ENCODE data around the gene LSR. TPM values are rescaled to one million over a fixed set of nuclear protein-coding genes. Genes with fewer than 3 reads are reported as not detected.

Gene LSR
- total RNA-seq, 1 experiment from 2014 or later = 0.69 TPM

DNA sequence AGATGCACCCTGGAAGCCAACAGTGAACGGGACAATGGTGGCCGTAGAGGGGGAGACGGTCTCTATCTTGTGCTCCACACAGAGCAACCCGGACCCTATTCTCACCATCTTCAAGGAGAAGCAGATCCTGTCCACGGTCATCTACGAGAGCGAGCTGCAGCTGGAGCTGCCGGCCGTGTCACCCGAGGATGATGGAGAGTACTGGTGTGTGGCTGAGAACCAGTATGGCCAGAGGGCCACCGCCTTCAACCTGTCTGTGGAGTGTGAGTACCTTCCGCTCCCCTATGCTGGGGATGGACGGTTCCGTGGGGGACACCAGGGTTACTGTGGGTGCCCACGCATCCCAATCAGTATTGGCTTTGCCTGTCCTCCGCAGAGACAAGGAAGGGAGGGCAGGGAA lies 53.6 kb downstream of the LSR start:
- no peak for DNase-seq (ENCODE audit: low spot score)

DNA sequence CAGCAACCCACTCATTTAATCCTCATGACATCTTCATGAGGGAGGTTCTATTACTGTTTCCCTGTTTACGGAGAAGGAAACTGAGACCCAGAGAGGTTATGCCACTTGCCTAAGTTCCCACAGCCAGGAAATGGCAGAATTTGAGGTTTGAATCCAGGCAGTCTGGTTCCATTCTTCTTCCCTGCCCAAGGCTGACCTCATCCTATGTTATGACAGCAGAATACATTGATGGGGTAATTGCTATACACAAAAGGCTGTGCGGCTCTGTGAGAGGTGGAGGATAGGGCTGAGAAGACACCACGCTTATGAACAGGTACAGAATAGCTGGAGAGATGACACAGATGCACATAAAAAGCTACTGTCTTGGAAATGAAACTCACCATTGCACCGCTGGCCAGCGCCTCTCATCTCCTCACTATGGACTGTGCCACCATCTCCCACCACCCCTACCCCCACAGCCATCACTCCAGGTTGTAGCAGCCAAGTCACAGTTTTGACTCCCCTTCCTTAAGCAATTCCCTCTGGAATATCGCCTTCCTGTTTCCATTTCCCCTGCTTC lies 54.6 kb downstream of the LSR start:
- DNase-seq (ENCODE audit: low spot score) = no peak

DNA sequence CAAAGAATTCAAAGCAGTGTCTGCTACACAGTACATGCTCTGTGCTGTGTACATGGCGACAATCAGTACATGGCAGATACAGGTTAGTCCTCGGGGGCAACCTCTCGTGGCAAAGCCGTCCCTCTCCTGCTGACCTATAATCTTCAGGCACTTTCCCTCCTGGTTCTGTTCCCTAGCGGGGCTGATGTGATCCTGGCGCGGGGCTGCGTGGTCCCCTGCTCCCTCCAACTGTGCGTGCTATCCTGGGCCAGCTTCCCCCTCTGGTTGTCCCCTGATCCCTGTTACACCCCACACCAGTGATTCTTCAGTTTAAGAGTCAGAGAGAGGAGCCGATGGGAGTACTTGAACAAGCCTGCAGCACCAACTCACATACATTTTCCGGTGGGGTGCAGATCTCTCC lies 55.2 kb downstream of the LSR start:
- no peak for DNase-seq (ENCODE audit: low spot score)

DNA sequence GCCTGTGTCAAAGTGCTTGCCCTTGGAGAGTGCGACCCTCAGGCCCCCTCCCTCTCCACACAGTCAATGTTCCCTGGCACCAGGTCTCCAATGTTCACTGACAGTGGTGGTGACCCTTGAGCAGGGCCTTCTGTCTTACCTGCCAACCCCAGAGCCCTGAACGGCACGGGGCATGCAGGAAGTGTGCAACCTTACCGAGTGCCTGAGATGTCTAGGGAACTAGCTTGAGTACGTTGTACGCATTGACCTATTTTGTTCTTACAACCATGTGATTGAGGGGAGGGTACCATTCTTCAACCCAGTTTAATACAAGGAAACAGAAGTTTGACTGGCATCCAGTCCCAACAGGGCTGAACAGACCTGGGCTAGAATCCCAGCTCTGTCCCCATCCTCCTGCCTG lies 56.4 kb downstream of the LSR start:
- DNase-seq (ENCODE audit: low spot score) = no peak

DNA sequence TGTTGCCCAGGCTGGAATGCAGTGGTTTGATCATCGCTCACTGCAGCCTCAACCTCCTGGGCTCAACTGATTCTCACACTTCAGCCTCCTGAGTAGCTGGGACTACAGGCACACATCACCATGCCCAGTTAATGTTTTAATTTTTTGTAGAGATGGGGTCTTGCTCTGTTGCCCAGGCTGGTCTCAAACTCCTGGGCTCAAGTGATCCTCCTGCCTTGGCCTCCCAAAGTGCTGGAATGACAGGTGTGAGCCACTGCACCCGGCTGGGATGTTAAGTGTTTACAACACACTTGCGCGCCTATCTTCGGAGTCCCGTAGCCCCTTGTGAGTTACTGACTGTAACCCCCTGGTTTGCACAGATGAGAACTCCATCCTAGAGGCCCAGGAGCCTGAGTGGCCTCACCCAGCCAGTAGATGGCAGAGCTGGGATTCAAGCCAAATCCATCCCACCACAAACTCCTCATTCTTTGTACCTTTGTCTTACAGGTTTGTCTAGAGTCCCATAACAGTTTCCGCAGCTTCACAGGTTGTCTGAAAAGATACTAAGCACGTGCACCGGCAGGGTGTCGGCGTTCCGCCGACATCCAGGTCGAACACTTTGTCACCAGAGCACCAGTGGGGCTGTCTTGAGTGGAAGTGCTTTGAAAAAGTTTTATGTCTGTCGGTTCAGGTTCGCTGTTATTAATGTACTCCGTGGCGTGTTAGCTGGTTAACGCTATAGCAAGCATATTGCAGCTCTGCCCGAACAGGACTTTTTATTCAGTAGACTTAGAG lies 57.9 kb downstream of the LSR start:
- DNase-seq (ENCODE audit: low spot score) = peak; percentile 28

DNA sequence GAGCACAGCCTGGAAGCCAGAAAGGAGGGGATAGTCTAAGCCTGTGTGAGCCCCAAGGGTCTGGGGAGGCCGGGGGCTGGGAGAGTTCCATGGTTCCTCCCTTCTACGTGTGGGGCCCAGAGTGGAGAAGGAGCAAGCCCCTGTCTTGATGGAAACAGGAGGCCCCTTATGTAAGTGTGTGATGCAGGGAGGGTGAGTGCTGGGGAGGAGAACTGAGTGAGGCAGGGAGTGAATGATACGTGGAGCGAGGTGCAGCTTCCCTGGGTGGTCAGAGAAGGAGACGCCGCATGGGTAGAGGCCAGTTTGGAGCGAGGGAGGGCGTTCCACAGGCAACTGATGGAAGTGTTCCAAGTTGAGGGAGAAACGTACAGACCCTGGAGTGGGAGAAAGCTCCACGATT lies 59.1 kb downstream of the LSR start:
- no peak for DNase-seq (ENCODE audit: low spot score)

DNA sequence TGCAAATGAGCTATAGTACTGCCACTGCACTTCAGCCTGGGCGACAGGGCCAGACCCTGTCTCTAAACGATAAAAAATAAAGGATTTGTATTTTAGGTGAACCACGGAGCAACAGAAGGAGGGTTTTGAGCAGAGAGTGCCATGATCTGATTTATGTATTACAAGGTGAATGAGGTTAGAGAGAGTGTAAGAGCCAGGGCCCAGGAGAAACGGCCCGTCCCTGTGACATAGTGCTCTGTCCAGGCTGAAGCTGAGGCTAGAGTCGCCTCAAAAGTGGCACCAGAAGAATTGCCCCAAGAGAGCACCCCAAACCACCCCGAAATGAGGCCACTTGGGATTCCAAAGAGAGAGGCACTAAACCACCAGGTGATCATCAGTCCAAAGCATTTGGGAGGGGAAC lies 60.1 kb downstream of the LSR start:
- DNase-seq (ENCODE audit: low spot score) = no peak

DNA sequence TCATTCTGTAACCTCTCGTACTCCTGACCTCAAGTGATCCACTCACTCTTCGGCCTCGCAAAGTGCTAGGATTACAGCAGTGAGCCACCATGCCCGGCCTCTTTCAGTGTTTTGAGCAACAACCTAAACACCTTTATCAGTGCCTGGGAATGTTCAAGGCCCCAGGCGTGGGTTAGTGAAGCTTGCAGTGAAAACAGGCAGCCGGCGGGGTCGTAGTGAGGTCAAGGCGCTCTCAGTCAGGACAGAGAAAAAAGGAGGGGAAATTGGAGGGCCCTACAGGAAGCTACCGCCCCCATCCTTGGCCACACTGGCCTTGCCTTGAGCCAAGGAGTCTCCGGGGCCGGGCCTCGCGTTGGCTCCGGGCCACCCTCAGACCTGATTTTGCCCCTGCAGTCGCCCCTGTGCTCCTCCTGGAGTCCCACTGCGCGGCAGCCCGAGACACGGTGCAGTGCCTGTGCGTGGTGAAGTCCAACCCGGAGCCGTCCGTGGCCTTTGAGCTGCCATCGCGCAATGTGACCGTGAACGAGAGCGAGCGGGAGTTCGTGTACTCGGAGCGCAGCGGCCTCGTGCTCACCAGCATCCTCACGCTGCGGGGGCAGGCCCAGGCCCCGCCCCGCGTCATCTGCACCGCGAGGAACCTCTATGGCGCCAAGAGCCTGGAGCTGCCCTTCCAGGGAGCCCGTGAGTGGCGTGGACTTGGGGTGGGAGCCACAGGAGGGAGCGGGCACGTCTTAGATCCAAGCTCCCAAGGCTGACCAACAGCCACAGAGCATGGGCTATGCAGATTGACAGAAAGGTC lies 60.9 kb downstream of the LSR start:
- DNase-seq (ENCODE audit: low spot score) = no peak

DNA sequence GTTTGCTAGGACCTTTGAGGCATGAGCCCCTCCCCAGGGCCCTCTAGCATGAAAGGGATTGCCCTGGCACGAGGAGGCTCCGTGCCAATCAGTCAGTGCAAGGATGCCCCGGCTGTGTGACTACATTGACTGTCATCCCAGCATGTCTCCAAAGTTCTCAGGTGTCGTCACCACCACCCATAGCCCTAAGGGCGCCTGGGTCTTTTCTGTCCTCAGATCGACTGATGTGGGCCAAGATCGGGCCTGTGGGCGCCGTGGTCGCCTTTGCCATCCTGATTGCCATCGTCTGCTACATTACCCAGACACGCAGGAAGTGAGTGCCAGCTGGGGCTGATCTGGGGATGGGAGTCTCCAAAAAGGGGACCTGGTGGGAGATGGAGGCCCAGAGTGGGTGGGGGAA lies 61.5 kb downstream of the LSR start:
- no peak for DNase-seq (ENCODE audit: low spot score)

DNA sequence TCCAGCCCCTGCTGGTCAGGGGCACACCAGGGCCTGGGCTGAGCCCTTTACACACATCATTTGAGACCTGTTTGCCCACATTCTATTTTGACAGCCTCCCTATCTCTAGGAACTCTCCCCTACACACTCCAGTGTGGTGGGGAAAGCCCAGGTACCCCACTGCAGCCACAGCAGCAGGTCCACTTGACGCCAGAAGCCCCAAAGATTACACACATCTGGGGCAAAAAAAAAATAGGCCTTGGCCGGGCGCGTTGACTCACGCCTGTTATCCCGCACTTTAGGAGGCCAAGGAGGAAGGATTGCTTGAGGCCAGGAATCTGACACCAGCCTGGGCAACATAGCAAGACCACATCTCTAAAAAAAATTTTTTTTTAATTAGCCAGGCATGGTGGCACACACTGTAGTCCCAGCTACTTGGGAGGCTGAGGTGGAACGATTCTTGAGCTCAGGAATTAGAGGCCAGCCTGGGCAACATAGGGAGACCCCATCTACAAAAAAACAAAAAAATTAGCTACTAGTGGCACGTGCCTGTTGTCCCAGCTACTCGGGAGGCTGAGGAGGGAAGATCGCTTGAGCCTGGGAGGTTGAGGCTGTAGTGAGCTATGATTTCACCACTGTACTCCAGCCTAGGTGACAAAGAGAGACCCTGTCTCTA lies 62.1 kb downstream of the LSR start:
- no peak for DNase-seq (ENCODE audit: low spot score)

DNA sequence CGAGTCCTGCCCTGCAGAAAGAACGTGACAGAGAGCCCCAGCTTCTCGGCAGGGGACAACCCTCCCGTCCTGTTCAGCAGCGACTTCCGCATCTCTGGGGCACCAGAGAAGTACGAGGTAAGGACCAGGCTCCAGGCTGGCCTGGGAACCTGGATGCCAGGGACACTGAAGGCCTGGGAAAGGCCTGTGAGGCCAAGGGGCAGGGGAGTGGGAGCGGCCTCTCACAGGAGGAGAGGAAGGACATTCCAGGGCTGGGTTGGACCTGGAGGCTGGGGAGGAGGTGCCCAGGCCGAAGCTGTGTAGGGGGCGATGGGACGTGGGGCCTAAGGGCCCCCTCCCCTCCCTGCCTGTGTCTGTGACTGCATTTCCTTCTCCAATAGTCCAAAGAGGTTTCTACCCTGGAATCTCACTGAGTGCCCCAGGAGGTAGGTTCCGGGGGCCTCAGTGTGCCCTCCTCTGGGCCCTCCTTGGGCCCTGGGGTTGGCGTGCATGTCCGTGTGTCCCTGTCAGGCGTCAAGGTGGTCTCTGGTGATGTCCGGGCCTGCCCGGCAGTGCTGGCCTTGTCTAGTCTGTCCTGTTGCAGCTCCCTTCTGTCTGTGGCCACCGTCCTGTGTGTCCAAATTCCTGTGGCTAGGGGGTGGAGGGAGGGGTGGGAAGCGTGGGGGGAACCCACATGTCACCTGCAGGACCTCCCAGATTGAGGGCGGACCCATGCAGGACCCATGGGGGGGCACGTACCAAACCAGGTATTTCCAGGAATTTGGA lies 63.3 kb downstream of the LSR start:
- DNase-seq (ENCODE audit: low spot score) = no peak

DNA sequence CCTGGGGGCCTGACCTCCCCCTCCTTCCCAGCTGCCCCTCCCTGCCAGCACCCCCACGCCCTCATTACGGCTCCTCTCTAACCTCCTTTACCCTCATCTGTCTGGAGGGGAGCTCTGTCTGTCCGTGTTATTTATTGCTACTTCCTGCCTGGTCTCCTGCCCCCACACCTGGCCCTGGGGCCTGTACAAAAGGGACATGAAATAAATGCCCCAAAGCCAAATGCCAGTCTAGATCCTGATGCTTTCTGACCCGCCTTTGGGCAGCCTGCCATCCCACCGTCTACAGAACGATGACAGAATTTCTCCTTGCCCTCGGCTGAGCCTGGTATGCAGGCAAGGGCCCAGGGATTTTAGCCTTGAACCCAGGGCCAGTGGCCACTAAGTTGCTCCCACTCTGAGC lies 64.8 kb downstream of the LSR start:
- peak; percentile 62 for DNase-seq (ENCODE audit: low spot score)

DNA sequence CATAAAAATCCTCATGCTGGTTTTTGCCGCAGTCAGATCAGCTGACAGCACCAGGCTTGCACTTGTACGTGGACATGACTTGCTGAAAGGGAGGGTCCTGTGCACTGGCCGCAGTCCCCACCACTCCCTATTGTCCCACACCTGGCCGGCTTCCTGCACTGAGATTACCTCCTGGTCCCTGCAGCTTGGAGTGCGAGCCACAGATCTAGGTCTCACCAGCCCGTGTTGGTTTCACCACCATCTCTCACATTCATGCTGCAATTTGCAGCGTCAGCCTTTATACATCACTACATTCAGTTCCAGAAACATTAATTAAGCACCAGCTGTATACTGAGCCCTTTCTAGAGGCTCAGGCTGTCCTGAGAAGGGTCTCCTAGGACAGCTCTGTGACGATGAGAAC lies 65.2 kb downstream of the LSR start:
- no peak for DNase-seq (ENCODE audit: low spot score)

DNA sequence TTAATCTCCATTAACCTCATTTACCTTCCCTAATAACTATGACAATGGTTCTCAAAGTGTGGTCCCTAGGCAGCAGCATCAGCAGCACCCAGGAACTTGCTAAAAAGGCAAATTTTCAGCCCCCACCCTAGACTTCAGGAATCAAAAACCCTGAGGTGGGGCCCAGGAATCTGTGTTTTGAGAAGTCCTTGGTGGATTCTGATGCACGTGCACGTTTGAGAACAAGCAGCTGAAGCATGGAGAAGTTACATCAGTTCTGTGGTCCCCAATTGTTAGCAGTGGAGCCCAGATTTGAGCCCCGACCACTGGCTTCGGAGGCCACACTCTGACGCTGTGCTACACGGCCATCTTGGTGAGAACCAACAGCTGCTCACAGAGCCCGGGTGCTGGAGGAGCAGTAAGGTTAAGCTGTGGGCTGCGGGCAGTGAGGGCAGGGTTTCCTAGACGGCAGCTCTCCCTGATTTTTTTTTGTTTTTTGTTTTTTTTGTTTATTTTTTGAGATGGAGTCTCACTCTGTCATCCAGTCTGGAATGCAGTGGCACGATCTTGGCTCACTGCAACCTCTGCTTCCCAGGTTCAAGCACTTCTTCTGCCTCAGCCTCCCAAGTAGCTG lies 66.2 kb downstream of the LSR start:
- no peak for DNase-seq (ENCODE audit: low spot score)

DNA sequence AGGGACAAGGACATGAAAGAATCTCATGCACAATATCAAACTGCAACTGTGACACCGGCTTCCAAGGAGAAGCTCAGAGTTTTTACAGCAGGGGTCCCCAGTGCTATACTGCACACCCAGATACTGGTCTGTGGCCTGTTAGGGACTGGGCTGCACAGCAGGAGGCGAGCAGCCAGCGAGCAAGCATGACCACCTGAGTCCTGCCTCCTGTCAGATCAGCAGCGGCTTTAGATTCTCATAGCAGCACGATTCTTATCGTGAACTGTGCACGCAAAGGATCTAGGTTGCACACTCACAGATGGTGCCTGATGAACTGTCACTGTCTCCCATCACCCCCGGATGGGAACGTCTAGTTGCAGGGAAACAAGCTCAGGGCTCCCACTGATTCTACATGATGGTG lies 67.1 kb downstream of the LSR start:
- no peak for DNase-seq (ENCODE audit: low spot score)

DNA sequence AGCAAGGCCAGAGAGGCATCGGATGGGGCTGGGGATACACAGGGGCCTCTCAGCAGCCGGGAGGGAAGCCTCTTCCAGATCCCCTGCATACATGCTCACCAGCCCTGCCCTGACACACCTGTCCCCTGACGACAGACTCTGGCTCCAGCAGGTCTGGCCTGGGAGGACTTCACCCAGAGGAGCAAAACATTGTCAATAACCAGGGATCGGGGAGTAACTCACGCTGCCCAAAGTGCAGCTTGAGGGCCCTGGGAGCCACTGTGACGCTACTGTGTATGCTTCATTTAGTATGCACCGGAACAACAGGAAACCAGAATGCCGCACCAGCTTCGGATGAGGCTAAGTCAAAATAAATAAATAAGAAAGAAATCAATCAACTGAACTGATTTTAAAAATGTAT lies 67.8 kb downstream of the LSR start:
- no peak for DNase-seq (ENCODE audit: low spot score)

Other genes with a start within 250 kb of the LSR start
- 20.2 and 26.9 TPM in 2 replicates for gene GRAMD1A, start 248.7 kb upstream of the LSR start, total RNA-seq (2014; rRNA removed; shearing (Covaris generic))
- gene SCN1B, start 218.5 kb upstream of the LSR start, total RNA-seq (2014; rRNA removed; shearing (Covaris generic)) = 8.5 and 10.8 TPM in 2 replicates
- not detected in 2 replicates for gene HPN, start 207.3 kb upstream of the LSR start, total RNA-seq (2014; rRNA removed; shearing (Covaris generic))
- 4.8 TPM in 1 of 2 replicates, not detected in the other for gene FXYD3, start 133.2 kb upstream of the LSR start, total RNA-seq (2014; rRNA removed; shearing (Covaris generic))
- 0.43 TPM in 1 of 2 replicates, not detected in the other for gene LGI4, start 113.9 kb upstream of the LSR start, total RNA-seq (2014; rRNA removed; shearing (Covaris generic))
- not detected in 2 replicates for gene FXYD1, start 110.2 kb upstream of the LSR start, total RNA-seq (2014; rRNA removed; shearing (Covaris generic))
- not detected in 2 replicates for gene FXYD7, start 105.7 kb upstream of the LSR start, total RNA-seq (2014; rRNA removed; shearing (Covaris generic))
- gene FXYD5, start 94.3 kb upstream of the LSR start, total RNA-seq (2014; rRNA removed; shearing (Covaris generic)) = 93.9 and 103 TPM in 2 replicates
- not detected in 2 replicates for gene FAM187B, start 20.3 kb upstream of the LSR start, total RNA-seq (2014; rRNA removed; shearing (Covaris generic))
- 53.5 and 54.2 TPM in 2 replicates for gene USF2, start 20.0 kb downstream of the LSR start, total RNA-seq (2014; rRNA removed; shearing (Covaris generic))
- gene HAMP, start 33.5 kb downstream of the LSR start, total RNA-seq (2014; rRNA removed; shearing (Covaris generic)) = not detected in 2 replicates
- gene MAG, start 43.2 kb downstream of the LSR start, total RNA-seq (2014; rRNA removed; shearing (Covaris generic)) = not detected in 2 replicates
- 3.4 and 7.6 TPM in 2 replicates for gene CD22, start 80.2 kb downstream of the LSR start, total RNA-seq (2014; rRNA removed; shearing (Covaris generic))
- not detected in 2 replicates for gene FFAR1, start 98.9 kb downstream of the LSR start, total RNA-seq (2014; rRNA removed; shearing (Covaris generic))
- not detected in 2 replicates for gene FFAR3, start 109.5 kb downstream of the LSR start, total RNA-seq (2014; rRNA removed; shearing (Covaris generic))
- gene GPR42, start 122.1 kb downstream of the LSR start, total RNA-seq (2014; rRNA removed; shearing (Covaris generic)) = not detected in 2 replicates
- gene FFAR2, start 199.3 kb downstream of the LSR start, total RNA-seq (2014; rRNA removed; shearing (Covaris generic)) = not detected in 2 replicates
- not detected in 2 replicates for gene KRTDAP, start 241.5 kb downstream of the LSR start, total RNA-seq (2014; rRNA removed; shearing (Covaris generic))